Epithelial cell of esophagus (primary cell): Measurements from ENCODE around the gene DIDO1.

Experiments used
- DNase-seq: peaks from one replicate; pipeline ENCODE4 v3.0.0; 2010; ENCODE audit warnings: low read depth
- H3K4me3 ChIP-seq: 2 replicates; pipeline ENCODE4 v1.5.1; 2011; ENCODE audit warnings: mild to moderate bottlenecking, low read length, control low read depth
- CTCF ChIP-seq: IDR thresholded peaks from 2 replicates; pipeline ENCODE4 v1.5.1; 2011; ENCODE audit warnings: low read depth, mild to moderate bottlenecking, low read length, control low read depth, inconsistent platforms; ENCODE audit not compliant: insufficient read depth; ENCODE audit errors: missing control alignments

DIDO1 gene

GRCh38 chr20:62900052-62900691, 26.1 kb downstream of the DIDO1 start:
- peak overlapping the region; percentile 26 for H3K4me3 ChIP-seq
- peak; percentile 91 for TF ChIP-seq CTCF
- DNase-seq, result peak; percentile 78

GRCh38 chr20:62899633-62900051, 26.7 kb downstream of the DIDO1 start:
- no peak overlapping the region for H3K4me3 ChIP-seq
- TF ChIP-seq CTCF, result peak; percentile 50
- DNase-seq, result peak; percentile 48

DNA sequence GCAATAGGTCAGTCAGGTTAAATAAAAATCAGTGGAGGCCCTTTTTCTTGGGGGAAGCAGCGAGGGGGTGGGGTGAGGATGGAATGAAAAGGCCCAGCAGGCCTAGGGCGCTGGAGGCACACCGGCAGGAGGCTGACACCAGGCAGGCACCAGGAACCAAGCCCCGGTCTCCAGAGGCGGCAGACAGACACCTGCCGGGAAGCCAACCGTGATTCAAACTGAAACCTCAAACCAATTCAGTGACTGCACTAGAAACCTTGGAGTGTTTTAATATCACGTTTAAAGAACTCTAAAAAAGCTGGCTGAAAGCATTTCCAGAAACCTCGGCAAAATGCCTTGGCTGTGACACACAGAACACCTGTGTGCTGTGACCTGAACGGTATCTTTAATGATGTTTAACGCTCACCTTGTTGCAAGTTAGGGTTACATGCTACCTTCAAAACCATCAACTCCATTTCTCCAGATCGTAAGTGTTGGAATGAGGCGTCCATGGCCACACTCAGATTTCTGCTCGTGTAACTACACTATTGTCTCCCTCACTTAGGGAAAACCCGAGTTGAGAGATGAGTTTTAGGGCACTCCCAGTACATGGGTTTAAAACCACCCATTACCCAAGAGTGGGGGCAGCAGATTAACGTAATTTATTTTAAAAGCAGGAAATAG, 27.2 kb downstream of the DIDO1 start:
- H3K4me3 ChIP-seq, result no peak overlapping the region
- no peak for TF ChIP-seq CTCF
- no peak for DNase-seq

DNA sequence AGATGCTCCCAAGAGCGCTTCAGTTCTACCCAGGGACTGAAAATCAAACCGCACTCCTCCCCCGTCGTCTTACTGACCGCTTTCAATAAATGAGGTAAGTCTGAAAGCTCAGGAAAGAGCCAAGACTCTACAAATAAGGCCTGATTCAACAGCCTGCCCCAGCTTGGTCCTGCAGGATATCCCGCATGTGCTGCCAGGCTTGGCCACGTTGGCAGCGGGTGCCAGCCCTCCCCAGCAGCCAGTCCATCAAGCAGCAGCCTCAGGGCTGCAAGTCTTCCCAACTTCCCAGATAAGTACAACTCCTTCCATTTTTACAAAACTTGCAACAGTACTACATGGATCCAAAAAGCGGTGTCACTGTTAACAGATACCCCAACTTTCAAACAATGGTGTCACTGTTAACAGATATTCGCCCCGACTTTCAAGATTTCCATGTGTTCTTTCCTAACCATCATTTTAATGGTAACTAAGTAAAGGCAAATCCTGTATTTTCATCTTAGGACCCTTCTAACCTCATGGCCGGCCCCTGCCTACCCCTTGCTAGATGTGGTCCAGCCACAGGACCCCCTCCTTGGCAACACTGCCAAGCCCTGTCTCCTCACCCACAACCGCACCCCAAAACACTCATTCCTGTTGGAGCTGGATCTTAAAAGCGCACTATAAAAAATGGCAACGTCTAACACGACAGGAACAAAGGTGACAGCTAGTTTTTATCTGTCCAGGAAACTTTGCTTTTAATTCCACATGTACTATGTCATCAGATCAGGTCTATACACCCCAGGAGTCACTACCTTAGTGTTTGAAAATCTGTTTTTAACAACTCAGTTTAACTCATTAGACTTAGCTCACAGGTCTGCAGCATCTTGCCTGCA, 28.0 kb downstream of the DIDO1 start:
- DNase-seq, result peak; percentile 39
- H3K4me3 ChIP-seq, result no peak overlapping the region
- TF ChIP-seq CTCF, result no peak

DNA sequence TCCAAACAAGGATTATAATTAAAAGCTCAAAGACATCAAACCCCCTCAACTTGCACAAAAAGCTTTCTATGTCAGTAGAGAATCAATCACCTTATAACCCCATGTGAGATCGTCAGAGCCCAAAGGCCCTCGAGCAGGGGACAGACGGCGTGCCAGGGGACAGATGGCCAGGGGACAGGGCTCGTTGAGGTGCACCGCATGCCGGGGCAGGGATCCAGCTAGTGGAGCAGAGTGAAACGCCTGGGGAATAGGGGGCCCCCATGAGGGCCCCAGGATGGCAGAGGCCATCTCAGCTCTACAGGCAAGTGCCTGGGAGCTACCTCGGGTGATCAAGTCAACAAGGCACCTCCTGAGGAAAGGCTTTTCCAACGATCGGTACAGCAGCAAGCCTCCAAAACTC, 28.6 kb downstream of the DIDO1 start:
- TF ChIP-seq CTCF, result no peak
- no peak for DNase-seq
- no peak overlapping the region for H3K4me3 ChIP-seq

GRCh38 chr20:62896526-62896925, 29.8 kb downstream of the DIDO1 start:
- no peak overlapping the region for H3K4me3 ChIP-seq
- TF ChIP-seq CTCF, result no peak
- no peak for DNase-seq
